HCT116 (cell line): ENCODE data around the gene ARL15.

Source experiments
- CTCF ChIP-seq, 3 experiments: fragments of 200-600 bp in 1 of 3; sonication (generic) in 1 of 3; IDR thresholded peaks in 2 of 3; conservative IDR thresholded peaks in 1 of 3; 2 replicates each; pipeline ENCODE4 v1.5.1; 2012 to 2017; ENCODE audit warnings: low read depth in 2 of 3, low read length in 2 of 3, antibody characterized with exemption in 1 of 3, borderline replicate concordance in 1 of 3, control low read depth in 1 of 3, mild to moderate bottlenecking in 1 of 3, mixed read lengths in 1 of 3, mixed run types in 1 of 3, moderate library complexity in 1 of 3; ENCODE audit not compliant: insufficient read depth in 1 of 3
- EGR1 ChIP-seq: IDR thresholded peaks from 2 replicates; pipeline ENCODE4 v1.6.1; 2012; ENCODE audit warnings: low read depth
- EZH2 ChIP-seq: fragments of 200-600 bp; sonication (generic); IDR thresholded peaks from 2 replicates; pipeline ENCODE4 v1.6.1; 2017; ENCODE audit warnings: antibody characterized with exemption, mixed run types
- EZH2phosphoT487 ChIP-seq: fragments of 200-600 bp; IDR thresholded peaks from 2 replicates; pipeline ENCODE4 v1.6.1; 2018; ENCODE audit warnings: antibody characterized with exemption, borderline replicate concordance
- MAX ChIP-seq: IDR thresholded peaks from 2 replicates; pipeline ENCODE4 v1.6.1; 2012
- POLR2A ChIP-seq: IDR thresholded peaks from 2 replicates; pipeline ENCODE4 v1.7.0; 2011; ENCODE audit warnings: borderline replicate concordance; ENCODE audit not compliant: insufficient read depth, insufficient read length; ENCODE audit errors: extremely low read depth
- POLR2AphosphoS5 ChIP-seq: IDR thresholded peaks from 2 replicates; pipeline ENCODE4 v1.6.1; 2011; ENCODE audit warnings: mild to moderate bottlenecking, low read depth, low read length, moderate library complexity
- SIN3A ChIP-seq: IDR thresholded peaks from 2 replicates; pipeline ENCODE4 v1.6.1; 2012; ENCODE audit warnings: low read depth
- SP1 ChIP-seq: IDR thresholded peaks from 2 replicates; pipeline ENCODE4 v1.6.1; 2012; ENCODE audit warnings: low read depth
- YY1 ChIP-seq: IDR thresholded peaks from 2 replicates; pipeline ENCODE4 v1.6.1; 2011; ENCODE audit warnings: low read length, low read depth, moderate library complexity, mild to moderate bottlenecking; ENCODE audit not compliant: insufficient replicate concordance; ENCODE audit errors: extremely low read depth

GRCh38 chr5:54083851-54084250 lies 226.5 kb downstream of the ARL15 start:
- TF ChIP-seq CTCF (IDR thresholded peaks at IDR 0.05 in 2 of 3, conservative IDR thresholded peaks at IDR 0.05 in 1 of 3; ENCODE audit: borderline replicate concordance in 1 of 3, insufficient read depth in 1 of 3, low read depth in 2 of 3, low read length in 2 of 3), result no peak
- no peak for TF ChIP-seq EZH2
- no peak for TF ChIP-seq POLR2AphosphoS5
- TF ChIP-seq MAX, result no peak
- no peak for TF ChIP-seq YY1
- no peak for TF ChIP-seq POLR2A
- TF ChIP-seq SIN3A, result no peak
- TF ChIP-seq EZH2phosphoT487, result no peak
- TF ChIP-seq EGR1, result no peak
- no peak for TF ChIP-seq SP1
